Bronchial epithelial cell (primary cell): Measurements from ENCODE around the gene ADAMTS12. TPM values are rescaled to one million over a fixed set of nuclear protein-coding genes. Genes with fewer than 3 reads are reported as not detected.

Experiments used
- DNase-seq: peaks from one replicate; pipeline ENCODE4 v3.0.0-alpha.2; 2010; ENCODE audit warnings: low read depth
- FAIRE-seq: peaks from 2 replicates; lab custom pipeline; 2011; peaks lifted over from hg19 to GRCh38; lab: Jason Lieb, UNC
- H3K27me3 ChIP-seq: 2 replicates; pipeline ENCODE4 v1.5.1; 2011; ENCODE audit warnings: low read length; ENCODE audit not compliant: control insufficient read depth, insufficient read depth
- H3K36me3 ChIP-seq: 2 replicates; pipeline ENCODE4 v1.5.1; 2011; ENCODE audit warnings: low read length; ENCODE audit not compliant: control insufficient read depth, insufficient read depth
- H3K4me3 ChIP-seq: 2 replicates; pipeline ENCODE4 v1.5.1; 2011; ENCODE audit warnings: mild to moderate bottlenecking, low read depth, low read length, control low read depth
- total RNA-seq: library from RNA; depleted of rRNA; stranded (reverse); fragments of >200 nt; gene quantifications from 2 replicates; pipeline ENCODE4 v1.2.1, GENCODE V29; 2014
- TF ChIP-seq, protein P1 (sequence below): IDR thresholded peaks from 2 replicates; pipeline ENCODE4 v1.5.1; 2011; ENCODE audit warnings: mild to moderate bottlenecking, moderate library complexity, low read length, control low read depth, inconsistent platforms; ENCODE audit not compliant: insufficient read depth, severe bottlenecking

Gene ADAMTS12
- total RNA-seq, 1 donor from 2014 or later, result 0.26 TPM

DNA sequence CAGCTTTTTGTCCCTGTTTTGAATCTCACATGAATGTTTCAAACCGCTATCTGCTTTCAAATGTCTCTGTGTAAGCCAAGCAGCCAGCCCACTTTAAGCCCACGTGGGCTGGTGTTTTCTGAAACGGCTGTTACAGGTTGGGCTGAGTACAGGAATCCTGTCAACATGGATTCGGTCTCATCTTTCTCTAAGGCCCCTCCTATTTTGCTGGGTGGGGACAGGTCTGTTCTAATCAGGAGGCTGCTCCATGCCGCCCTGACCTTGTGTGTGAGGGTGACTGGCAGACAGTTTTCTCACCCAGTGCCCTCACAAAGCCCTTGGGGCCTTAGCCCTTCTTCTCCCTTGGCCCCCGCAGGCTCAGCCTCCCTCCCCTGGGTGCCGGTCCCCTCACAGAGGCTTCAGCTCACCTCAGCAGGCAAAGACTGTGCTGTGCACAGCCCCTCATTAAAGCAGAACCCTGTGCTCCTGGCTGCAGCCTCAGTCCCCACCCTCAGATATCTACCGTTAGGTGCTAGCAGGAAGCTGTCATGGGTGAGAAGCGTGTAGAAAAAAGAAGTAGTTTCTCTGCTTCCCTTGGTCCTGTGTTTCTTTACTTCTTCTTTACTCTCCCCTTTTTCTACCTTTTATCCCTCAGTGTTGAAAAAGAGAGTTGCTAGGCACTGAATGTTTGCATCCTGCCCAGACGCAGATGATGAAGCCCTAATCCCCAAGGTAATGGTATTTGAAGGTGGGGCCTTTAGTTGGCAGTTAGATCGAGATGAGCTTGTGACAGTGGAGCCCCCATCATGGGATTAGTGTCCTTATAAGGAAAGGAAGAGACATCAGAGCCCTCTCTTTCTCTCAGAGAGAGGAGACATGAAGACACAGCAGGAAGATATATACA lies 205.7 kb downstream of the ADAMTS12 start:
- Histone ChIP-seq H3K27me3 (no peaks in the 10 kb centered on the region), H3K4me3 (no peak overlapping the region), H3K36me3 (no peaks in the 10 kb centered on the region)
- DNase-seq (no peak), FAIRE-seq (no peak)
- TF ChIP-seq, protein P1, sequence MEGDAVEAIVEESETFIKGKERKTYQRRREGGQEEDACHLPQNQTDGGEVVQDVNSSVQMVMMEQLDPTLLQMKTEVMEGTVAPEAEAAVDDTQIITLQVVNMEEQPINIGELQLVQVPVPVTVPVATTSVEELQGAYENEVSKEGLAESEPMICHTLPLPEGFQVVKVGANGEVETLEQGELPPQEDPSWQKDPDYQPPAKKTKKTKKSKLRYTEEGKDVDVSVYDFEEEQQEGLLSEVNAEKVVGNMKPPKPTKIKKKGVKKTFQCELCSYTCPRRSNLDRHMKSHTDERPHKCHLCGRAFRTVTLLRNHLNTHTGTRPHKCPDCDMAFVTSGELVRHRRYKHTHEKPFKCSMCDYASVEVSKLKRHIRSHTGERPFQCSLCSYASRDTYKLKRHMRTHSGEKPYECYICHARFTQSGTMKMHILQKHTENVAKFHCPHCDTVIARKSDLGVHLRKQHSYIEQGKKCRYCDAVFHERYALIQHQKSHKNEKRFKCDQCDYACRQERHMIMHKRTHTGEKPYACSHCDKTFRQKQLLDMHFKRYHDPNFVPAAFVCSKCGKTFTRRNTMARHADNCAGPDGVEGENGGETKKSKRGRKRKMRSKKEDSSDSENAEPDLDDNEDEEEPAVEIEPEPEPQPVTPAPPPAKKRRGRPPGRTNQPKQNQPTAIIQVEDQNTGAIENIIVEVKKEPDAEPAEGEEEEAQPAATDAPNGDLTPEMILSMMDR, result no peak

DNA sequence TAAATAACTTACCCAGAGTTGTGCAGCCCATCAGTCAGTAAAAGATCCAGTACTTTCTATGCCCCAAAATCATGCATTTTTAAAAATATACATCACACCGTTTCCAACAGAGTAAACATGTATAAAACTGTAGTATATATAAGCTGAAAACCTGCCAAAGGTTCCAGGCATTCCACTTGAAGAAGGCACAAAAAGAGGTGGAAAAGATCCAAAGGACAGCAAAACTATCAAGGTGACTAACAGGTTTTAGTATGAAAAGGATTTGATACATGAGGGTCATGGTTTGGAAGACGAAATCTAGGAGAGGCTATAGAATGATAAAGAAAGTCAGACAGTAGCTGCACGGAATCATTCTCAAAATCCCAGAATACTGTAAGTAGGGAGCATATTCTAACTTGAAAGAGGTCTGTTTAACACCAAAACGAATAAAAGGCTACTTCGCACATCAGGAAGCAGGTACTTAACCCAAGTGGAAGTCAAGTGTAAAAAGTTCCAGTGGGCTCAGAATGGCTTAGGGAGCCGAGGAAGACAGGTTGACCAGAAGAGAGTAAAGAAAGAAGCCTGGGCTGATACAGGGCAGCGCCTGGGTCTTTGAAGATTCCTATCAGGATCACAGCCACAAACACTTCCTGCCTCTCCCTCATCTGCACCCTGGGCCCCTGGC lies 207.2 kb downstream of the ADAMTS12 start:
- Histone ChIP-seq H3K36me3 (no peaks in the 10 kb centered on the region), H3K4me3 (no peak overlapping the region), H3K27me3 (no peaks in the 10 kb centered on the region)
- FAIRE-seq, result no peak
- TF ChIP-seq, protein P1, result no peak
- DNase-seq, result no peak

GRCh38 chr5:33679791-33680190 lies 212.0 kb downstream of the ADAMTS12 start:
- Histone ChIP-seq H3K27me3 (no peaks in the 10 kb centered on the region), H3K4me3 (no peak overlapping the region), H3K36me3 (no peaks in the 10 kb centered on the region)
- no peak for FAIRE-seq
- TF ChIP-seq, protein P1, result no peak
- no peak for DNase-seq

DNA sequence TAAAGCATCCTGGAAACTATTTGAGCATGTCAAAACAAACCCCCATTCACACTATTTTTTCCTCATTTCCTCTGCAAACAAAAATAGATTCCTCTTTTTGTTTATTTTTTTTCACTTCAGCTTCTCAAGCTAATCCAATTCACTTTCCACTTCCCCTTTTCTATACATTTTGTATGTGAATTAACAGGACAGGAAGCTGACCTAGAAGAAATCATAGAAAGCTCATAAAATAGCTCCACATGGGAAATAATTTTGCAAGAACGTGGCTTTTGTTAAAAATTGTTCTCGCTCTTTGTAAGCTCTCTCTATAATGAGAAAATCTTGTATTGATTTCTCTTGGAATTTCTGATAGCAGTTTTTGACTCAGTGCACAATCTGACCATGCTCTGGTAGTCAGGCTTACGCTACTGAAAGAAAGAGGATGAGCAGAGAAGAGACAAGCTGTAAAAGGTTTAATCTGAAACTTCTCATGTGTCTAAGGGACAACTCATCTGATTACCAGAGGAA lies 215.8 kb downstream of the ADAMTS12 start:
- TF ChIP-seq, protein P1, result no peak
- H3K4me3 ChIP-seq, result no peak overlapping the region
- DNase-seq (no peak), FAIRE-seq (no peak)
- H3K36me3 ChIP-seq, result no peaks in the 10 kb centered on the region
- no peaks in the 10 kb centered on the region for H3K27me3 ChIP-seq

DNA sequence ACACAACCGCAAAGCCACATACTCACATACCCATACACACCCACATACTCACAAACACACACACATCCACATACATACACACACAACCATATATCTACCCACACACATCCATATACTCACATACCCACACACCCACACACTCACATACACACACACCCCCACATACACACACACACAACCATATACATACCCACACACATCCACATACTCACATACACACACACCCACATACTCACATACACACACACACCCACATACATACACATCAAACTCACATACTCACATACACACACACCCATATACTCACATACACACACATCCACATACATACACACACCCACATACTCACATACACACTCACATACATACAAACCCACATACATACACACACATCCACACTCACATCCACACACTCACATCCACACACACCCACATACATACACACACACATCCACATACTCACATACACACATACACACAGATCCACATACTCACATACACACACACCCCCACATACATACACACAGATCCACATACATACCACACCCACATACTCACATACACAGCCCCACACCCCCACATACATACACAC lies 220.0 kb downstream of the ADAMTS12 start:
- H3K27me3 ChIP-seq, result no peaks in the 10 kb centered on the region
- FAIRE-seq (no peak), DNase-seq (no peak)
- no peak overlapping the region for H3K4me3 ChIP-seq
- TF ChIP-seq, protein P1, result no peak
- H3K36me3 ChIP-seq, result no peaks in the 10 kb centered on the region
